Lung microvascular endothelial cell (primary cell): ENCODE results near the gene IRF2BP2. TPM values are rescaled to one million over a fixed set of nuclear protein-coding genes. Genes with fewer than 3 reads are reported as not detected.
"Not testable (repeated sequence)": the region's sequence is repeated elsewhere in the genome, so short reads cannot be mapped to it uniquely, and the experiment has no call there.

ENCODE experiments used
- DNase-seq, 2 donors: peaks; one replicate each; pipeline versions ENCODE4 v3.0.0 to v3.0.0-alpha.2; 2010; ENCODE audit warnings: low read depth in 2 of 2
- total RNA-seq: library from RNA; depleted of rRNA; stranded (reverse); fragments of >200 nt; gene quantifications from 2 replicates; pipeline ENCODE4 v1.2.1, GENCODE V29; 2014

The IRF2BP2 gene
- 66.3 and 70.2 TPM in 2 replicates for total RNA-seq

DNA sequence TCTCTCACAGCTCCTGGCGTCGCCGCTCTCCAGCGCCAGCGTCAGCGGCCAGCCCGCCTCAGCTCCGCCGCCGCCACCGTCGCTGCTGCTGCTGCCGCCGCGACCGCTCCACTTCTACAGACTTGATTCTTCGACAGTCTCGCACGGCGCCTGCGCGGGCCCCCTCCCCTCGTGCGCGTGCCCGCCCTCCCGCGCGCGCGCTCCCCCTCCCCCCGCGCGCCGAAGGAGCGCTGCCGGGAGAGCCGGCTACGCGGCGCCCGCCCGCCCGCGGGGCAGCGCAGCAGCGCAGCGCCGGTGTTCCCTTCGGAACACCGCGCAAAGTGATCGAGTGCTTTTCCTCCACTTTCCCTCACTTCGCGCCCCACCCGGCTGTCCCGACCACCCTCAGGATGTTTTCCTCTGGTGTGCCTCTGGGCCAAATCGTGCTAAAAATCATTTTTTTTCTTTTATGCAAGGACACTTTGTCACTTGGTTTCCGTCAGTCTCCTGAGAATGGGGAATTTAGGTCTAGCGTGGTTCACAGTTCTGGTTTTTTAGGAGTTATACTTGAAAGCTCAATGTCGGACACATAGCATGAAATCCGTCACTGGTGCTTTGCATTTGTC is at the start of gene IRF2BP2:
TSS of gene IRF2BP2 (minus strand) at position 118 of the 605 bp plus-strand sequence. CDS start 684 bp downstream, outside the sequence.
- peak; percentile 89 to 93 for DNase-seq

GRCh38 chr1:234659538-234659937 is 49.6 kb upstream of the IRF2BP2 start:
- peak; percentile 22 to 84 for DNase-seq

DNA sequence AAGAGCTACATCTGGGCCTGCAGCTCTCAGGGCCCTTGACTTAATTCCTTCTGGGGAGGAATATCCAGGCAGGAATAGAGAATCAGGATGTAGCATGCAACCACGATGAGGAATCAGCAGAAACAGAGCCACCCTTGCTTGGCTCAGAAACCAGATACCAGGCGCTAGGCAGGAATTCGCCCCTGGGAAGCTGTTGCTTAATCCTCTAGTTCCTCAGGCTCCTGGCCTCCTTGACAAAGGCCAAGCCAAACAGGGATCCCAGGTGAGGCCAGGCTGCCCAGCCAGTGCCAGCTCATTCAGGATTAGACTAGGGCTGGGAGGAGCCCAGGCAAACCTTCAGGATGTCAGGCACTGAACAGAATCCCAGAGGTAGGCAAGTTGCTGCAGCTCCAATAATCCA is 48.2 kb upstream of the IRF2BP2 start:
- DNase-seq = peak in 1 of 2 donors; percentile 16

DNA sequence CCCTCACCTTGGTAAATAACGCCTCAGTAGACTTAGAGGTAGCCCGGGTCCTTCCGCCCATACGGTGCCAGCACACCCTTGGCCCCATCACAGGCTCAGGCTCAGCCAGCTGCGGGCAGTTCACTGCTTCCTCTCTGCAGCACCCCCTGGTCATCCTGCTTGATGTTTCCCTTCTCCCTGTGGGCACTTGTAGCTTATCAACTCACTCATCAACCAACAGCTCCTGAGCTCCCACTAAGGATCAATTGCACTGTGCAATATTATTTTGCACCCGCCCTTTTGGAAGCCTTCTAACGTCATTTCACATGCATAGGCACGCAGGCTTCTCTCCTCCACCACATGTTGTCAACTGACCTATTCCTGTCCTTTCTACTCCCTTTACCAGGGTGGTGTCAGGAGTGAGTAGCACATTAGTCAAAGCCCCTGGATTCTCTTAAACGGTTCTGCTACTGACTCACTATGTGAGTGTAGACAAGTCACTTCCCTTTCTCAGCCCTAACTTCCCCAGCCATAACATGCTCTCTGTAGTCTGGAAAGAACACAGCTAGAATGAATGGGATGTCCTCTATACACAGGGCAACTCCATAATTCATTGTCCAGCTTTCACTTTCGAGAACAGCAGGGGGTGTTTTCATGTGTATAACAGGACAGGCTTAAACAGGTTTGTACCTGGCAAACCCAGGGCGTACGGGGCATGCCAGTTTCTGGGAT is 47.1 kb upstream of the IRF2BP2 start:
- peak; percentile 79 to 99 for DNase-seq

DNA sequence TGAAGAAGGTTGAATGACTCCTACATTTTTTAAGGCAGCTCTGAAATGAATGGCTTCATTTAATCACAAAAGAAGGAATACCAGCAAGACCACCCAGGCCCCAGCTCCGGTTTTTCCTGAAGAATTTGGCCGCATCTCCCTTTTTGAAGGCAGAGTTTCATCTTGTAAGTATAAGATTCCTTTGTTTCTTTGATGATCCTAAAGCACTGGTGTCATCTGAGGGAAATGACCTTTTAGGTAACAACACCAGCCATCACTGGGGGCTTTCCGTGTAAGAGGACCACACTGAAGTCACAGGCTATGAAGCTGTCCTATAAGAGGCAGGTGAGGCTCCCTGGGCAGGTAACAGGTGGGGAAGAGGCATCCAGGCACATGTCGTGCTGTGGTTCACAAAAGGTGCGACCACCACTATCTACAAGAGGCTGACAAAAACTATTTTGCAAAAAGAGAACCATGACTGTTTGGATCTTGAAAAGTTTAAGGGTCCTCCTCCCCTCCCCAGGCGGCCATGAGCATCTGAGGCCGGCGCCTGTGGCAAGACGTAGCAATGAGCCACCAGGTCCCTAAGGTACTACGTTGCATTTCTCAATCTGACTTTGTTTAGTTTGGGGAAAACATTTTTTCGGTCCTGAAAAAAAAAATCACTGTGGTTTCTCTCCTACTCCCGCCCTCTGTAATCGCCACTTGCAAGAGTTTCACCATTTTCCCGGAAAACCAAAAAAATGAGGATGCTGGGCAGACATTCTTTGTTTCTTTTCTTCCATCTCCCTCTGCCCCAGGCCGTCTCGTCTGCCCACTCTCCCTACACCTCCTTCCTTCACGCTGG is 46.3 kb upstream of the IRF2BP2 start:
- DNase-seq = no peak

GRCh38 chr1:234655328-234656069 is 45.5 kb upstream of the IRF2BP2 start:
- no peak for DNase-seq

GRCh38 chr1:234654002-234654733 is 44.2 kb upstream of the IRF2BP2 start:
- DNase-seq = no peak

DNA sequence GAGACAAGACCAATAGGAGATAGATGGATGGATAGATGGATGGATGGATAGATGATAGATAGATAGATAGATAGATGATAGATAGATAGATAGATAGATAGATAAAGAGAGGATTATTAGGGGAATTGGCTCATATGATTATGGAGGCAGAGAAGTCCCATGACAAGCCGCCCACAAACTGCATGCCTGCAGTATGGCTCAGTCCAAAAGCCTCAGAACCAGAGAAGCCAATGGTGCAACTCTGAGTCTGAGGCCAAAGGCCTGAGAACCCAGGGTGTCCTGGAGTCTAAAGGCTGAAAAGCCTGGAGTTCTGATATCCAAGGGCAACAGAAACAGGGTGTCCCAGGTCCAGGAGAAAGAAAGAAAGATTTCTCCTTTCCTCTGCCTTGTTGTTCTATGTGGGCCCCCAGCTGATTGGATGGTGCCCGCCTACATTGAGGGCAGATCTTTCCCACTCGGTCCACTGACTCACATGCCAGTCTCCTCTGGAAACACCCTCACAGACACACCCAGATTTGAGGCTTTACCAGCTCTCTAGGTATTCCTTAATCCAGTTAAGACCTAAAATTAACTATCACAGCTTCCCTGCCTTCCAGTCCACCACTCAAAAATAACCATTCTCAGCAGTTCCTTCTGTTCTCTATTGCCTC is 39.6 kb upstream of the IRF2BP2 start:
- DNase-seq = no peak

- DNase-seq = no peak
Observed at GRCh38 chr1:234647758-234648157, 37.8 kb upstream of the IRF2BP2 start.

- DNase-seq = no peak
Observed at GRCh38 chr1:234647245-234647644, 37.3 kb upstream of the IRF2BP2 start.

GRCh38 chr1:234645964-234646363 is 36.0 kb upstream of the IRF2BP2 start:
- no peak for DNase-seq

DNA sequence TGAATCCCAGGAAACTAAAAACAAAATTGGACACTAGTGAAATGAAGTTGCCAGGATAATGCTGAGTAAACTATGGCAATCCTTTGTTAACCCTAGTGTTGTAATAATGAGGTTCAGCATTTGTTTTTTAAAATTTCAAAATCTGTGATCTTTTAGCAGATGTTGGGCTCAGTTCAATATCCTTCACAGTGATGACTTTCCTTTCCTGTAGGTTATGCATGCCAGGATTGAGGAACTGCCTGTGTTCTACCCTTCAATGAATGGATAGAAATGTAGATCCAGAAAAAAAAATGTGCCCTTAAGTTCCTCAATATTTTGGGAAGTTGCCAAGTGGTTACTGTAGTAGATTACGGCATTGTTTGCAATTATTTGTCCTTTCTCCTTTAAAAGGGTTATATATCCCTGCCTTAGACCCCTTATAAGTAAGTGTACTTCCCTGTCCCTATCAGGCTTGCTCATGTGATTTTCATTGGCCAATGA is 35.5 kb upstream of the IRF2BP2 start:
- peak; percentile 59 to 60 for DNase-seq

GRCh38 chr1:234644928-234645327 is 35.0 kb upstream of the IRF2BP2 start:
- DNase-seq = peak in 1 of 2 donors; percentile 72

DNA sequence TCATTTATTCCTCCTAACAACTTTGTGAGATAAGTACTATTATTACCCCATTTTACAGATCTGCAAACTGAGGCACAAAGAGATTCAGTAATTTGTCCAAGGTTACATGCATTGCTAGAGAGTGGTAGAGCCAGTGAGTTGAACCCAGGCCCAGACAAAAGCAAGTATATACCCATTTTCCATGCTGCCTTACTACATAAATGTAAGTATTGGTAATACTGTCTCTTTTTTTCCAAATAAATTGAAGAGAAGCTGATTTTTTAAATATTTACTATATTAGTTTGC is 33.8 kb upstream of the IRF2BP2 start:
- no peak for DNase-seq

- DNase-seq = peak in 1 of 2 donors; percentile 33
Observed at GRCh38 chr1:234643111-234643849, 33.3 kb upstream of the IRF2BP2 start.

DNA sequence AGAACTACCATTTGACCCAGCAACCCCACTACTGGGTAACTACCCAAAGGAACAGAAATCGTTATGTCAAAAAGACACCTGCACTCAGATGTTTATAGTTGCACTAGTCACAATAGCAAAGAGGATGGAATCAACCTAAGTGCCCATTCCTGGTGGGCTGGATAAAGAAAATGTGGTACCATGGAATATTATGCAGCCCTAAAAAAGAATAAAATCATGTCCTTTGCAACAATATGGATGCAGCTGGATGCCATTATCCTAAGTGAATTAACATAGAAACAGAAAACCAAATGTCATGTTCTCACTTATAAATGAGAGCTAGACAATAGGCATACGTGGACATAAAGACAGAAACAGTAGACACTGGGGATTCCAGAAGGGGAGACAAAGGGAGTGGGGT is 32.5 kb upstream of the IRF2BP2 start:
- no peak for DNase-seq

DNA sequence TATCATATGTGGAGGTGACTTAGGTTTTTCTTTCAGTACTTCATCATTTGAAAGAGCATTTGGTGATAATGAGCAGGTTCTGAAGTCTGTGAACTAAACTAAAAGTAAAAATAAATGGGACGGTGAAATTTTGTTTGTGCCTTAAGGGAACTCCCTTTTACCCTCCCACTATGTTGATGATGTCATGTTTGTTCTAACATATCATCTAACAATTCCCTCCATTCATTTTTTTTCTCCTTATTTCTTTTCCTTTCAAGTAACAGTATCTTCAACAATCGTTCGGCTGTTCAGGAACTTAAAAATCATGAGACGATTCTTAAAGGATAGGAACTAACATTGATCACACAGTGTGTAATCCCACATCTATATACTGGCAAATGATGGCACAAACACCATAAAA is 30.0 kb upstream of the IRF2BP2 start:
- DNase-seq = no peak

DNA sequence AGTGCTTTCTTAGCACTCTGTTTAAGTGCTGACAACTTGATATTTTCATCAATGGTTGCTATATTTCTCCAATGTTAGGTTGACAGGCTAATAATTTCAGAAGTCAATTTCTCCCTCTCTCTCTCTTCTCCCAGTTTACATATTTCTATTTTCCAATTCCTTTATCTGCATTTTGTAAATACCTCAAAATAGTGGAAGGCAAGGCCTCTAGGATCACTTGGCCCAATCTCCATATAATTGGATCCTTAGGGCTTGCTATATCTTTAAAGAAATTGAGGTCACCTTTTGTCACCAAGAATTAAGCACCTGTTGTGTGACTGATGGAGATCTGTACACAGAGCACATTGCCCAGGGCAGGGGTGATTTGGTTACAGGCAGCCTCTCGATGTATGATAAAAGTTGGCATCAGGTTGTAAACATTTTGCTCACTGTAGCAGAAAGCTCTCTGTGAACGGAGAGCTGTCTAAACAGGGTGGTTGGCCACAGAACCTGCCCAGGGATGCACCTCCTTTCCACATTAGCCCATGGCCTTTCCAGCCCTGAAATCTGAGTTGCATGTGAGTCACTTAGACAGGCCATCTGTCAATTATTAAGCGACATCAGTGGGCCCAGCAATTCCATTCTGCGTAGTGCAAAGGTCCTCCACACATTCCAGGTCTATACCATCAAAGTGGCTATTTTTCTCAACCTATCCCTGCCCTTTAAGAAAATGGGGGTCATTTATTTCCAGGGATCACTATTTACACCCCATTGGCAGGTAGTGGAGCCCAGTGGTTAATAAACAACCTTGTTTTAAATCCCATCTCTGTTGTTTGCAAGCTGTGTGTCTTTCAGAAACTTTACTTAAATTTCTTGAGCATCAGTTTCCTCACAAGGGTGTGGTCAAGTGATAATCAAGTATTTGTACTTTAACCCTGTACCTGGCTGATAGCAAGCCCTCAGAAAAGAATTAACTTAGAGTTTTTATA is 29.1 kb upstream of the IRF2BP2 start:
- DNase-seq = no peak

- not testable (repeated sequence) for DNase-seq
Observed at GRCh38 chr1:234634922-234635321, 24.9 kb upstream of the IRF2BP2 start.
